Naive thymus-derived CD8-positive, alpha-beta T cell (primary cell): ENCODE data around the gene PTGR2. TPM values are rescaled to one million over a fixed set of nuclear protein-coding genes. Genes with fewer than 3 reads are reported as not detected.
"Not testable (repeated sequence)": the region's sequence is repeated elsewhere in the genome, so short reads cannot be mapped to it uniquely, and the experiment has no call there.

Experiments
- ATAC-seq, 2 donors: fragments of 150-1000 bp; cut with Tn5 transposase in 1 of 2; sonication (Bioruptor Pico), chemical (Tn5 transposase) in 1 of 2; 1 replicate in 1 of 2; 2 replicates in 1 of 2; pipeline ENCODE4 v1.10.0; 2021; ENCODE audit warnings: mild to moderate bottlenecking in 2 of 2, moderate library complexity in 2 of 2
- POLR2A ChIA-PET: fragments of 350-600 bp; sonication (Branson Sonifier 250); formaldehyde crosslinking; loops from one replicate; lab custom pipeline; 2021; ENCODE audit warnings: antibody characterized with exemption; lab: Charles Lee
- DNase-seq, 10 donors: peaks; one replicate each; pipeline versions ENCODE4 v3.0.0 to v3.0.0-alpha.2; 2020 to 2022
- H3K27ac Mint-ChIP-seq, 10 donors: one replicate each; pipeline ENCODE4 v1.8.0; 2020 to 2022; ENCODE audit warnings: mild to moderate bottlenecking in 10 of 10, mixed read lengths in 10 of 10, moderate library complexity in 4 of 10, inconsistent platforms in 1 of 10
- H3K27me3 Mint-ChIP-seq, 5 donors: one replicate each; pipeline ENCODE4 v1.8.0; 2021 to 2022; ENCODE audit warnings: mixed read lengths in 5 of 5
- H3K36me3 Mint-ChIP-seq, 3 donors: one replicate each; pipeline ENCODE4 v1.8.0; 2020 to 2022; ENCODE audit warnings: mixed read lengths in 3 of 3, mild to moderate bottlenecking in 2 of 3, inconsistent platforms in 1 of 3
- H3K4me1 Mint-ChIP-seq, 4 donors: one replicate each; pipeline ENCODE4 v1.8.0; 2021 to 2022; ENCODE audit warnings: mixed read lengths in 4 of 4
- H3K4me3 Mint-ChIP-seq, 10 donors: one replicate each; pipeline ENCODE4 v1.8.0; 2020 to 2022; ENCODE audit warnings: mild to moderate bottlenecking in 10 of 10, mixed read lengths in 10 of 10, moderate library complexity in 6 of 10, inconsistent platforms in 1 of 10
- H3K9me3 Mint-ChIP-seq, 9 donors: one replicate each; pipeline ENCODE4 v1.8.0; 2020 to 2022; ENCODE audit warnings: mixed read lengths in 9 of 9, mild to moderate bottlenecking in 3 of 9, inconsistent platforms in 1 of 9, moderate library complexity in 1 of 9
- polyA plus RNA-seq, 3 donors: library from polyadenylated mRNA; unstranded; fragments of 300-500 nt; fragmentation: Illumina TruSeq; gene quantifications; one replicate each; pipeline ENCODE4 v1.2.3, GENCODE V29; 2021
- total RNA-seq, 8 experiments: library from RNA in 2 of 8; stranded (reverse) in 2 of 8; gene quantifications; one replicate each; pipeline ENCODE4 v1.2.3 and lab custom pipeline; 2021 to 2026

PTGR2 gene
- total and polyA plus RNA-seq, 5 experiments from 2014 or later = 4.4 to 9.4 (median 5.9) TPM

DNA sequence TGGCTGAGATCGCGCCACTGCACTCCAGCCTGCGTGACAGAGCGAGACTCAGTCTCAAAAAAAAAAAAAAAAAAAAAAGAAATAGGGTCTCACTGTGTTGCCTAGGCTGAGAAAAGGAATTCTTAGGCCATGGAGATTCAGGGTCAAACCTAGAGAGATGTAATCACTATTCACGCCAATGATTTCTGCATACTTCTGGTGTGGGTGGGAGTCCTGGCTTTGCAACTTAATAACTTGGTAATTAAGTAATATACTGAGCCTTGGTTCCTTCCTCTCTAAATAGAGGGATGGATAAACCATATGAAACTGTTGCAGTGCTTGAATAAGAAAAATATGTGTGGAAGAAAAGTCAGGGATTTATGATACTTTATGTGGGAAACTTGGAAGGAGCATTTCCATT lies 37.7 kb downstream of the PTGR2 start:
- peaks cover 27 to 60% (median 55%) of the 10 kb centered on the region in 4 donors for H3K4me1 Mint-ChIP-seq

DNA sequence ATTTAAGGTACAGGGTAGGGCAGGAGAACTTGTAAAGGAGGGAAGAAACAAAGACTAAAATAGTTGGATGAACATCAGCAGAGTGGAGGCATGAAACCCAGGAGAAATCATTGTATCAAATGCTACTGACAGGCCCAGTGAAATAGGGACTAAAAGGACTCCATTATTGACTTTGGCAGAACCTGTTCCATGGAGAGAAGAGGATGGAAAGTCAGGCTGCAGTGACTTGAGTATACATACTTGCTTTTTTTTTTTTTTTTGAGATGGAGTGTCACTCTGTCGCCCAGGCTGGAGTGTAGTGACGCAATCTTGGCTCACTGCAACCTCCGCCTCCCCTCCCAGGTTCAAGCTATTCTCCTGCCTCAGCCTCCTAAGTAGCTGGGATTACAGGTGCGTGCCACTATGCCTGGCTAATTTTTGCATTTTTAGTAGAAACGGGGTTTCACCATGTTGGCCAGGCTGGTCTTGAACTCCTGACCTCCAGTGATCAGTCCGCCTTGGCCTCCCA lies 42.6 kb downstream of the PTGR2 start:
- Mint-ChIP-seq H3K27ac (peak overlapping the region in 2 of 10 donors; percentile 50 to 83), H3K36me3 (peaks cover 5 to 75% (median 16%) of the 10 kb centered on the region in 3 donors), H3K4me1 (peaks cover 13 to 20% (median 16%) of the 10 kb centered on the region in 4 donors)
- H3K4me3 Mint-ChIP-seq, H3K9me3 Mint-ChIP-seq, DNase-seq, H3K27me3 Mint-ChIP-seq, POLR2A ChIA-PET, ATAC-seq: not testable (repeated sequence)

More for the DNA sequence above, 37.7 kb downstream of the PTGR2 start:
- no peaks in the 10 kb centered on the region for H3K27me3 Mint-ChIP-seq
- DNase-seq (no peak), ATAC-seq (no peak)
- no peaks in the 10 kb centered on the region for H3K9me3 Mint-ChIP-seq
- peak overlapping the region; percentile 1 to 100 (median 99) for H3K27ac Mint-ChIP-seq
- no peak overlapping the region for H3K4me3 Mint-ChIP-seq
- peaks cover 4 to 31% (median 5%) of the 10 kb centered on the region in 3 donors for H3K36me3 Mint-ChIP-seq
- POLR2A ChIA-PET = no interaction called here

DNA sequence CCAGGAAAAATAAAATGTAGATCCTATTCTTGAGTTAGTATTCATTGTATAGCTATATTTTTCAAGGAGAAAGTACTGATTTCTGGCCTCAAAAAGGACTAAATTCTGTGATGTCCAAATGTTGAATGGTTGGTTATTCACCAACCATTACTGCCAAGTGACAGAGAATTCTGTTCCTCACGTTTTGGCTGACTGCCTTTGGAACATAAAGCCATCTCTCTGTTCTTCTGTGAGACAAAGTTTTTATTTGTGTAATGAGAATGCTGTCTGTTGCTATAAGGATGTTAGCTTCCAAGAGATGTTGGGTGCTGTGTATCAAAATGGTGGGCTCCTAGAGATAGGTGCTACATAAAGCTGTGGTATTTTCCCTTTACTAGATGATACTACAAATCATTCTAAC lies 44.3 kb downstream of the PTGR2 start:
- Mint-ChIP-seq H3K9me3 (no peaks in the 10 kb centered on the region), H3K27ac (peak overlapping the region in 4 of 10 donors; percentile 15 to 64 (median 40)), H3K36me3 (peaks cover 5 to 85% (median 19%) of the 10 kb centered on the region in 3 donors), H3K4me3 (no peak overlapping the region), H3K4me1 (peaks cover 2 to 15% (median 7%) of the 10 kb centered on the region in 4 donors), H3K27me3 (no peaks in the 10 kb centered on the region)
- ATAC-seq = no peak
- POLR2A ChIA-PET = no interaction called here
- no peak for DNase-seq

DNA sequence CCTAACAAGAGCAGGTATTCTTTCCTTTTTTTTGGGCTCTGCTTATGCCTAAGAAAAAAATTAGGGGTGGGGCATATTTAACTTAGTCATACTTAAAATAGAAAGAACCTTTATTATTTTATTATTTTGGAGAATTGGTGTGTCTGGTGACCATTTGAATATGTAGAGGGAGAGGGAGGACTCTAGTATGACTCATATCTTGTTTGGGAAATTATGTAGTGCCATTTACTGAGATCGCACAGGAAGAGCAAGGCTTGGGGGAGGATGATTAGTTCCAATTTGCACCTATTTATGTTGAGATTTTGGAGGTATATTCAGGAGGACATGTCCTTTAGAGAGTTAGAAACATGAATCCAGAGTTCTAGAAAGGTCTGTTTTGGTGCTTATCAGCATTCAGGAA lies 44.9 kb downstream of the PTGR2 start:
- Mint-ChIP-seq H3K9me3 (no peaks in the 10 kb centered on the region), H3K4me1 (peaks cover 2 to 13% (median 5%) of the 10 kb centered on the region in 4 donors), H3K27me3 (no peaks in the 10 kb centered on the region), H3K4me3 (no peak overlapping the region), H3K36me3 (peaks cover 5 to 85% (median 19%) of the 10 kb centered on the region in 3 donors), H3K27ac (peak overlapping the region in 4 of 10 donors; percentile 1 to 60 (median 24))
- DNase-seq (no peak), ATAC-seq (no peak)
- POLR2A ChIA-PET = no interaction called here

GRCh38 chr14:73903028-73903427 lies 51.4 kb downstream of the PTGR2 start:
- DNase-seq (no peak), ATAC-seq (no peak)
- H3K27ac Mint-ChIP-seq = no peak overlapping the region
- H3K4me1 Mint-ChIP-seq = peaks cover 0 to 3% (median 0%) of the 10 kb centered on the region in 4 donors
- no peaks in the 10 kb centered on the region for H3K9me3 Mint-ChIP-seq
- no peak overlapping the region for H3K4me3 Mint-ChIP-seq
- H3K36me3 Mint-ChIP-seq = peaks cover 4 to 87% (median 22%) of the 10 kb centered on the region in 3 donors
- POLR2A ChIA-PET = no interaction called here
- H3K27me3 Mint-ChIP-seq = no peaks in the 10 kb centered on the region

DNA sequence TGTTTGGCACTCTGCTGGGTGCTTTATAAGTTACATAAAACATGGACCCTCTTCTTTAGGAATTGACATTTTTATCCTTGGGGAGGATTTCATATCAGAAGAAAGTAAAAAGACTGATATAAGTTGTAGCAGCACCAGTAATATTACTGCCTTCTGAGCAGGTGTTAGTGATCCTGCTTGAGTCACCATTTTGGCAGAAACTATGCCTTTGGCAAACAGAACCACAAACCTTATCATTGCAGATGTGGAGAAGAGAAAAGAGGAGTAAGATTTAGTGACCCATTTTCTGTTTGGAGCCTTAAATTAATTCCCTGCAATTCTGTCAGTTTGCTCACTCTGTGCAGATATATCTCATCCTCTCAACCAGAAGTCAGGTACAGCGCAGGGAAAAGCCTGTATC lies 58.0 kb downstream of the PTGR2 start:
- Mint-ChIP-seq H3K9me3 (peaks cover 0 to 18% (median 4%) of the 10 kb centered on the region in 9 donors), H3K36me3 (peaks cover 37 to 94% (median 72%) of the 10 kb centered on the region in 3 donors), H3K4me3 (no peak overlapping the region), H3K4me1 (peaks cover 0 to 4% (median 3%) of the 10 kb centered on the region in 4 donors), H3K27ac (peak overlapping the region in 3 of 10 donors; percentile 17 to 61 (median 18)), H3K27me3 (no peaks in the 10 kb centered on the region)
- ATAC-seq = no peak
- no peak for DNase-seq
- POLR2A ChIA-PET = no interaction called here

- peaks cover 0 to 10% (median 4%) of the 10 kb centered on the region in 4 donors for H3K4me1 Mint-ChIP-seq
- no peak for DNase-seq
- POLR2A ChIA-PET = interaction anchor here (0.6 kb wide), 1 partner anchor 343 kb away, joined by 3 read pairs; no protein-coding TSS in a partner anchor
- H3K27ac Mint-ChIP-seq = peak overlapping the region in 2 of 10 donors; percentile 53 to 65
- no peaks in the 10 kb centered on the region for H3K27me3 Mint-ChIP-seq
- no peak overlapping the region for H3K4me3 Mint-ChIP-seq
- H3K36me3 Mint-ChIP-seq = peaks cover 33 to 81% (median 57%) of the 10 kb centered on the region in 3 donors
- ATAC-seq = no peak
- peaks cover 0 to 18% (median 4%) of the 10 kb centered on the region in 9 donors for H3K9me3 Mint-ChIP-seq
These were observed 61.6 kb downstream of the PTGR2 start for GRCh38 chr14:73913256-73913655.

DNA sequence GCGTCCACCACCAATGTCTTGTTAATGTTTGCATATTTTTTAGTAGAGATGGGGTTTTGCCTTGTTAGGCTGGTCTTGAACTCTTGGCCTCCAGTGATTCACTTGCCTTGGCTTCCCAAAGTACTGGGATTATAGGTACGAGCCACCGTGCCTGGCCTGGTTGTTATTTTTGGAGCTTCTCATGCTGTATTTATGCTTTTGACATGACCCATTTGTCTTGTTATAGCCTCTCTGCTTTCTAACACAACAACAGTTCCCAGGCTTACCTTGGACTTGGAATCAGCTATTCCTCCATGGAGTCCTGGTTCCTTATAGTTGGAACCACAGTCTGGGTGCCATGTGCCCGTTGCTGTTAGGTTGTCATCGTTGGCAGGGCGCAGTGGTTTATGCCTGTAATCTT lies 64.7 kb downstream of the PTGR2 start:
- H3K27ac Mint-ChIP-seq = peak overlapping the region in 2 of 10 donors; percentile 62 to 63
- POLR2A ChIA-PET = no interaction called here

DNA sequence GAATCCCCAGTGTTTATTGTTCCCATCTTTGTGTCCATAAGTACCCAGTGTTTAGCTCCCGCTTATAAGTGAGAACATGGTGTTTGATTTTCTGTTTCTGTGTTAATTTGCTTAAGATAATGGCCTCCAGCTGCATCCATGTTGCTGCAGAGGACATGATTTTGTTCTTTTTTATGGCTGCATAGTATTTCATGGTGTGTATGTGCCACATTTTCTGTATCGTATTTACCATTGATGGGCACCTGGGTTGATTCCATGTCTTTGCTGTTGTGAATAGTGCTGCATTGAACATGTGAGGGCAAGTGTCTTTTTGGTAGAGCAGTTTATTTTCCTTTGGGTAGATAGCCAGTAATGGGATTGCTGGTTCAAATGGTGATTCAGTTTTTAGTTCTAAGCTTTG lies 67.8 kb downstream of the PTGR2 start:
- H3K4me1 Mint-ChIP-seq, H3K27ac Mint-ChIP-seq, H3K27me3 Mint-ChIP-seq, H3K9me3 Mint-ChIP-seq, ATAC-seq, DNase-seq, H3K4me3 Mint-ChIP-seq: not testable (repeated sequence)
- POLR2A ChIA-PET = interaction anchor here (0.7 kb wide), 1 partner anchor 16 kb away, joined by 4 read pairs; no protein-coding TSS in a partner anchor
- H3K36me3 Mint-ChIP-seq = peaks cover 0 to 80% (median 14%) of the 10 kb centered on the region in 3 donors

More for the DNA sequence above, 64.7 kb downstream of the PTGR2 start:
- DNase-seq (no peak), ATAC-seq (no peak)
- H3K36me3 Mint-ChIP-seq = peaks cover 18 to 81% (median 33%) of the 10 kb centered on the region in 3 donors
- H3K9me3 Mint-ChIP-seq = peaks cover 0 to 18% (median 4%) of the 10 kb centered on the region in 9 donors
- H3K4me1 Mint-ChIP-seq = peaks cover 0 to 8% (median under 1%) of the 10 kb centered on the region in 4 donors
- H3K4me3 Mint-ChIP-seq = no peak overlapping the region
- no peaks in the 10 kb centered on the region for H3K27me3 Mint-ChIP-seq

GRCh38 chr14:73924337-73924736 lies 72.7 kb downstream of the PTGR2 start:
- H3K4me3 Mint-ChIP-seq = no peak overlapping the region
- no peak for ATAC-seq
- H3K9me3 Mint-ChIP-seq = no peaks in the 10 kb centered on the region
- H3K4me1 Mint-ChIP-seq = peaks cover 0 to 5% (median 0%) of the 10 kb centered on the region in 4 donors
- peaks cover 0 to 95% (median 36%) of the 10 kb centered on the region in 3 donors for H3K36me3 Mint-ChIP-seq
- peak overlapping the region in 5 of 10 donors; percentile 4 to 74 (median 44) for H3K27ac Mint-ChIP-seq
- POLR2A ChIA-PET = no interaction called here
- DNase-seq = no peak
- no peaks in the 10 kb centered on the region for H3K27me3 Mint-ChIP-seq

Other genes with a start within 250 kb of the PTGR2 start
- gene ACOT6, start 239.3 kb upstream of the PTGR2 start, total RNA-seq = not detected
- not detected for gene ACOT6, start 239.3 kb upstream of the PTGR2 start, polyA plus RNA-seq
- gene DNAL1, start 206.8 kb upstream of the PTGR2 start, total RNA-seq = 1 to 10 TPM; 8.0 to 8.9 TPM
- 1 to 10 TPM; 4.5 to 7.0 (median 5.5) TPM for gene DNAL1, start 206.8 kb upstream of the PTGR2 start, polyA plus RNA-seq
- gene PNMA1, start 137.4 kb upstream of the PTGR2 start, total RNA-seq = 10 to 100 TPM; 40.0 to 43.4 TPM
- gene PNMA1, start 137.4 kb upstream of the PTGR2 start, polyA plus RNA-seq = 10 to 100 TPM; 31.6 to 37.2 (median 37.2) TPM
- gene ZNF410, start 35.0 kb downstream of the PTGR2 start, total RNA-seq = 10 to 100 TPM; 50.6 to 56.9 TPM
- 10 to 100 TPM; 50.6 to 64.8 (median 50.8) TPM for gene ZNF410, start 35.0 kb downstream of the PTGR2 start, polyA plus RNA-seq
- gene FAM161B, start 98.3 kb downstream of the PTGR2 start, total RNA-seq = 1 to 10 TPM; 5.0 to 5.1 TPM
- 1 to 10 TPM in 2 of 3 donors, under 1 TPM in 1; 0.92 to 2.5 (median 1.7) TPM for gene FAM161B, start 98.3 kb downstream of the PTGR2 start, polyA plus RNA-seq
- 10 to 100 TPM; 48.2 to 48.8 TPM for gene COQ6, start 98.5 kb downstream of the PTGR2 start, total RNA-seq
- 10 to 100 TPM; 17.1 to 23.6 (median 18.6) TPM for gene COQ6, start 98.5 kb downstream of the PTGR2 start, polyA plus RNA-seq
- gene ENTPD5, start 167.5 kb downstream of the PTGR2 start, total RNA-seq = 10 to 100 TPM; 16.2 to 18.6 TPM
- 1 to 10 TPM; 5.1 to 5.8 (median 5.3) TPM for gene ENTPD5, start 167.5 kb downstream of the PTGR2 start, polyA plus RNA-seq
- 1 to 10 TPM; 3.0 to 4.4 TPM for gene BBOF1, start 167.5 kb downstream of the PTGR2 start, total RNA-seq
- 1 to 10 TPM; 3.8 to 9.4 (median 3.8) TPM for gene BBOF1, start 167.5 kb downstream of the PTGR2 start, polyA plus RNA-seq
- gene ALDH6A1, start 232.6 kb downstream of the PTGR2 start, total RNA-seq = 10 to 100 TPM; 19.1 to 19.3 TPM
- gene ALDH6A1, start 232.6 kb downstream of the PTGR2 start, polyA plus RNA-seq = 10 to 100 TPM; 18.9 to 28.6 (median 23.1) TPM
- 10 to 100 TPM in 1 of 2 experiments, 1 to 10 TPM in 1; 9.6 to 11.1 TPM for gene LIN52, start 233.1 kb downstream of the PTGR2 start, total RNA-seq
- 10 to 100 TPM in 2 of 3 donors, 1 to 10 TPM in 1; 9.5 to 16.1 (median 13.6) TPM for gene LIN52, start 233.1 kb downstream of the PTGR2 start, polyA plus RNA-seq